Lung (tissue), 12 donors: ENCODE measurements around the gene ADGRL1. TPM values are rescaled to one million over a fixed set of nuclear protein-coding genes. Genes with fewer than 3 reads are reported as not detected.
A peak's percentile ranks its signal among the peaks of the same experiment; 100 is the strongest.
"Not testable (repeated sequence)": the region's sequence is repeated elsewhere in the genome, so short reads cannot be mapped to it uniquely, and the experiment has no call there.

Experiments used
- ATAC-seq: fragments of 200-7000 bp; cut with Tn5 transposase; one replicate; pipeline ENCODE4 v1.9.1; 2020; ENCODE audit warnings: moderate number of reproducible peaks; ENCODE audit not compliant: insufficient read depth, low FRiP score
- DNase-seq, 3 donors: peaks; one replicate each; pipeline ENCODE4 v3.0.0-alpha.2; 2013 to 2017
- H3K27ac ChIP-seq, 2 donors: one replicate each; pipeline ENCODE4 v1.5.1; 2013; ENCODE audit warnings: mild to moderate bottlenecking in 2 of 2, moderate library complexity in 2 of 2, control low read depth in 1 of 2, inconsistent platforms in 1 of 2, low read depth in 1 of 2, low read length in 1 of 2
- H3K27me3 ChIP-seq, 3 donors: one replicate each; pipeline ENCODE4 v1.5.1; 2013; ENCODE audit warnings: low read length in 2 of 3; ENCODE audit not compliant: control insufficient read depth in 3 of 3, insufficient read depth in 3 of 3
- H3K36me3 ChIP-seq, 4 donors: one replicate each; pipeline ENCODE4 v1.5.1; 2013; ENCODE audit warnings: low read length in 4 of 4, mild to moderate bottlenecking in 1 of 4, moderate library complexity in 1 of 4; ENCODE audit not compliant: control insufficient read depth in 4 of 4, insufficient read depth in 4 of 4
- H3K4me1 ChIP-seq, 5 donors: one replicate each; pipeline ENCODE4 v1.5.1; 2013; ENCODE audit warnings: low read length in 5 of 5, mild to moderate bottlenecking in 2 of 5, moderate library complexity in 1 of 5; ENCODE audit not compliant: control insufficient read depth in 5 of 5, insufficient read depth in 5 of 5
- H3K4me3 ChIP-seq: one replicate; pipeline ENCODE4 v1.5.1; 2013; ENCODE audit warnings: mild to moderate bottlenecking, control low read depth, moderate library complexity
- H3K9ac ChIP-seq, 2 donors: one replicate each; pipeline ENCODE4 v1.5.1; 2013; ENCODE audit warnings: low read length in 2 of 2, control low read depth in 1 of 2; ENCODE audit not compliant: insufficient read depth in 1 of 2
- H3K9me3 ChIP-seq, 4 donors: one replicate each; pipeline ENCODE4 v1.5.1; 2013; ENCODE audit warnings: low read length in 3 of 4, mild to moderate bottlenecking in 1 of 4, moderate library complexity in 1 of 4; ENCODE audit not compliant: control insufficient read depth in 4 of 4, insufficient read depth in 3 of 4
- WGBS, 2 donors: extraction: QIAGEN DNeasy Blood & Tissue Kit; methylation state at CpG; one replicate each; pipeline ENCODE4 v1.1.7; 2013; 5-methylcytosine and 5-hydroxymethylcytosine counted together
- polyA plus RNA-seq, 2 donors: library from polyadenylated mRNA; stranded (reverse); fragments of 200-250 nt; gene quantifications; one replicate each; pipeline ENCODE4 v1.2.1, GENCODE V29; 2013
- total RNA-seq, 2 donors: library from RNA; depleted of rRNA in 1 of 2; stranded (reverse); fragments of >200 nt in 1 of 2; gene quantifications; one replicate each; pipeline ENCODE4 v1.2.1, GENCODE V29; 2014 to 2021
- TF ChIP-seq, protein P1 (sequence below): IDR thresholded peaks from 2 replicates; pipeline ENCODE4 v1.5.1; 2012; ENCODE audit warnings: mild to moderate bottlenecking; ENCODE audit errors: control extremely low read depth, extremely low read depth
- donor health status: control.
- donor health status: control.
- donor health status: Bipolar disorder and iron deficiency.
- donor health status: healthy.
- donor health status: DM: yes; HTN: yes; CAD: no.

ADGRL1 gene
- total and polyA plus RNA-seq, 4 donors: 9.4 to 35.9 (median 19.3) TPM

GRCh38 chr19:14203177-14203576 lies 2.8 kb downstream of the ADGRL1 start:
- peaks cover 0 to 9% (median 2%) of the 10 kb centered on the region in 5 donors for H3K4me1 ChIP-seq
- no peaks in the 10 kb centered on the region for H3K9me3 ChIP-seq
- no peak overlapping the region for H3K27ac ChIP-seq
- H3K4me3 ChIP-seq: no peak overlapping the region
- DNase-seq (no peak), ATAC-seq (no peak)
- H3K9ac ChIP-seq: no peak overlapping the region
- H3K27me3 ChIP-seq: no peaks in the 10 kb centered on the region
- 23 to 53% methylated on average over 11 to 13 of the region's 13 CpGs for WGBS, 2 donors
- H3K36me3 ChIP-seq: no peaks in the 10 kb centered on the region
- TF ChIP-seq, protein P1, sequence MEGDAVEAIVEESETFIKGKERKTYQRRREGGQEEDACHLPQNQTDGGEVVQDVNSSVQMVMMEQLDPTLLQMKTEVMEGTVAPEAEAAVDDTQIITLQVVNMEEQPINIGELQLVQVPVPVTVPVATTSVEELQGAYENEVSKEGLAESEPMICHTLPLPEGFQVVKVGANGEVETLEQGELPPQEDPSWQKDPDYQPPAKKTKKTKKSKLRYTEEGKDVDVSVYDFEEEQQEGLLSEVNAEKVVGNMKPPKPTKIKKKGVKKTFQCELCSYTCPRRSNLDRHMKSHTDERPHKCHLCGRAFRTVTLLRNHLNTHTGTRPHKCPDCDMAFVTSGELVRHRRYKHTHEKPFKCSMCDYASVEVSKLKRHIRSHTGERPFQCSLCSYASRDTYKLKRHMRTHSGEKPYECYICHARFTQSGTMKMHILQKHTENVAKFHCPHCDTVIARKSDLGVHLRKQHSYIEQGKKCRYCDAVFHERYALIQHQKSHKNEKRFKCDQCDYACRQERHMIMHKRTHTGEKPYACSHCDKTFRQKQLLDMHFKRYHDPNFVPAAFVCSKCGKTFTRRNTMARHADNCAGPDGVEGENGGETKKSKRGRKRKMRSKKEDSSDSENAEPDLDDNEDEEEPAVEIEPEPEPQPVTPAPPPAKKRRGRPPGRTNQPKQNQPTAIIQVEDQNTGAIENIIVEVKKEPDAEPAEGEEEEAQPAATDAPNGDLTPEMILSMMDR: no peak

- not testable (repeated sequence) for H3K4me1 ChIP-seq, ATAC-seq, H3K36me3 ChIP-seq, H3K9ac ChIP-seq, H3K27ac ChIP-seq, H3K4me3 ChIP-seq, DNase-seq, H3K27me3 ChIP-seq, H3K9me3 ChIP-seq
- whole genome bisulfite sequencing, 2 donors: 73 to 80% methylated on average over 8 of the region's 8 CpGs
Observed at GRCh38 chr19:14201481-14201880, 4.5 kb downstream of the ADGRL1 start.

GRCh38 chr19:14200147-14200841 lies 5.7 kb downstream of the ADGRL1 start:
- H3K36me3 ChIP-seq, H3K4me1 ChIP-seq, H3K4me3 ChIP-seq, H3K9ac ChIP-seq, H3K27me3 ChIP-seq, H3K27ac ChIP-seq, H3K9me3 ChIP-seq: not testable (repeated sequence)
- DNase-seq (peak; percentile 45 to 65 (median 54)), ATAC-seq (peak; percentile 50)
- TF ChIP-seq, protein P1: peak; percentile 22
- 61 to 63% methylated on average over 24 of the region's 24 CpGs for WGBS, 2 donors

DNA sequence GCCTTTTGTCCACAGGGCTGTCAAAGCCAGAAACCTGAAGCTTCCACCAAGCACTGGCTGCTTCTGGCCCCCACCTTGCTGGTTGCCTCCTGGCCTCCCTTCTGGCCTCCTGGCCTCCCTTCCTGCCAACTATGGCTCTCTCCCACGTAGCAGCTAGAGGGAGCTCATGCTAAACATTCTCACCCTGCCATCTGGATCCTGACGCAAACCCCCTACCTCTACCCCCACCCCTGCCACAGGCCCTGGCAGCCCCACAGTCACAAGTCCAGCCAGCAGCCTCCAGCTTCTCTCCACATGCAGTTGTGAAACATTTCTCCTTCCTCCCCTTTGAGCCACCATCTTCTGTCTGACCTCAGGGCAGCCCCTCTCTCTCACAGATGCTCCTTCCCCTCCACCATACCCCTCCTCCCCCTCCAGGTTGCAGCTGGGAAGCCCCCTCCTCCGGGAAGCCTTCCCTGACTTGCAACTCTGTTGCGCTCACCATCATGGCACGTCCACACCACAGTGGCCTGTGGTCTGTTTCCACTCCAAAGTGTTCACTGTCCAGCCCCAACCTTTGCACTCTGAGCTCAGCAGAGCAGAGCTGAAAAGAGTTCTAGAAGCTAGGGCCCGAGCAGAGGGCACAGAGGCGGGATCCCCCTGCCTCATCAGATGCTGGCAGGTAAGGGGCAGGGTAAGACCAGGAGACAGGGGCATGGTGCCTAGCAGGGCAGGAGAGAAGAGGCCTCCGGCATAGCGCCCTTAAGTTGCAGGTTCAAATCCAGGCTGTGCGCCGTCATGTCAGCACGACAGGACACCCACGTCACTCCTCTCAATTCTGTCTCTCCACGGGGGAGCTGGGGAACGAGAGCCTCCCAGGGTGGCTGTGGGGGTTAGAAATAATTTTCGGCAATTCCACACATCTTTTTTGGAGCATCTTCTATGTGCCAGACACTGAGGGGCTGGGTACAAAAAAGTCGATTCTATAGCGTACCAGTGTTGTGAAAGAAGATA lies 7.3 kb downstream of the ADGRL1 start:
- 86 to 87% methylated on average over 17 to 18 of the region's 18 CpGs for WGBS, 2 donors
- DNase-seq (peak; percentile 39 to 46 (median 43)), ATAC-seq (no peak)
- Histone ChIP-seq H3K9ac (no peak overlapping the region), H3K4me3 (no peak overlapping the region), H3K4me1 (peaks cover 0 to 2% (median 0%) of the 10 kb centered on the region in 5 donors), H3K27me3 (no peaks in the 10 kb centered on the region), H3K27ac (no peak overlapping the region), H3K9me3 (no peaks in the 10 kb centered on the region), H3K36me3 (no peaks in the 10 kb centered on the region)
- TF ChIP-seq, protein P1: no peak
